ENCODE data around the gene FAN1. TPM values are rescaled to one million over a fixed set of nuclear protein-coding genes. Genes with fewer than 3 reads are reported as not detected.

The FAN1 gene
- total RNA-seq, 1 donor from 2014 or later, result 24.5 TPM

Other genes with a start within 250 kb of the FAN1 start
- 20.4 and 22.4 TPM in 2 replicates for gene MTMR10, start 87.7 kb downstream of the FAN1 start, total RNA-seq
- gene TRPM1, start 197.8 kb downstream of the FAN1 start, total RNA-seq, result not detected in 2 replicates

Data from T-helper 1 cell treated with Interleukin-12 subunit alpha and Interleukin-12 subunit beta and Interleukin-4 antibody, amounts not matched to agents 30 ng/mL and 1 ng/mL, for 36 hours (primary cell).